ENCODE data around the gene PLA2G6. TPM values are rescaled to one million over a fixed set of nuclear protein-coding genes. Genes with fewer than 3 reads are reported as not detected.

PLA2G6 gene
- total and polyA plus RNA-seq, 9 of the 15 experiments (the other 6 are each of a cell fraction or from before 2014, with no cell fraction given): 0.11 to 12.2 (median 9.7) TPM

- TF ChIP-seq E4F1 (CRISPR knock-in tag; IDR thresholded peaks at IDR 0.05; ENCODE audit: borderline replicate concordance) (no peak), NUFIP1 (IDR thresholded peaks at IDR 0.05; ENCODE audit: partially characterized antibody) (no peak)
Observed at GRCh38 chr22:38190581-38190980, 9.0 kb upstream of the PLA2G6 start (continued).

GRCh38 chr22:38189104-38189503 lies 7.5 kb upstream of the PLA2G6 start:
- intact Hi-C loops (cut with micrococcal nuclease) (no loop called here), in situ Hi-C loops (cut with MboI) (no loop called here)
- ChIA-PET POLR2A (interaction anchor here (1.3 kb wide), 1 partner anchor 8 kb away, joined by 3 read pairs; no protein-coding TSS in a partner anchor), CTCF (ENCODE audit: low intra/inter-chr PET ratio) (no interaction called here)
- H3K36me3 ChIP-seq (ENCODE audit: control insufficient read depth, insufficient read depth, low read length): no peaks in the 10 kb centered on the region
- no peak overlapping the region for H3K4me2 ChIP-seq (ENCODE audit: insufficient read depth, low read length)
- DNase-seq (ENCODE audit: extremely low read depth in 1 of 4, low spot score in 3 of 4): no peak
- no peaks in the 10 kb centered on the region for H3K79me2 ChIP-seq (ENCODE audit: control insufficient read depth, insufficient read depth, low read length)
- no peak for FAIRE-seq
- H2AFZ ChIP-seq (ENCODE audit: low read depth, low read length): no peak overlapping the region
- no peak overlapping the region for H3K9ac ChIP-seq (ENCODE audit: insufficient read depth in 1 of 2, low read depth in 2 of 2, low read length in 2 of 2)
- WGBS (ENCODE audit: insufficient coverage, low coverage, missing lambda C conversion rate): 20% methylated on average over 1 of the region's 3 CpGs
- no peak overlapping the region for H3K27ac ChIP-seq (ENCODE audit: extremely low read depth, low read depth, low read length)
- no peaks in the 10 kb centered on the region for H4K20me1 ChIP-seq (replicated peaks; ENCODE audit: control insufficient read depth, insufficient read depth, low read length)
- H3K9me3 ChIP-seq (replicated peaks; ENCODE audit: control insufficient read depth, insufficient read depth, low read depth, low read length): no peaks in the 10 kb centered on the region
- H3K4me3 ChIP-seq: no peak overlapping the region
- peaks cover 8 to 14% of the 10 kb centered on the region in 2 experiments; a peak in 3 of 5 replicates for H3K4me1 ChIP-seq (replicated peaks in 1 of 2; ENCODE audit: control insufficient read depth in 2 of 2, insufficient read depth in 2 of 2, low read length in 2 of 2)
- BruUV-seq (replicated peaks): no TSS peak
- no peaks in the 10 kb centered on the region for H3K27me3 ChIP-seq (ENCODE audit: control insufficient read depth in 2 of 2, insufficient read depth in 2 of 2, low read length in 2 of 2)
- H3K9me1 ChIP-seq (ENCODE audit: control insufficient read depth, insufficient read depth, low read length): no peaks in the 10 kb centered on the region
- ATAC-seq: no peak
- no peak for TF ChIP-seq MAFG (tag; conservative IDR thresholded peaks at IDR 0.05)
- no peak for TF ChIP-seq ZNF197 (CRISPR knock-in tag; IDR thresholded peaks at IDR 0.05; ENCODE audit: low read depth)
- no peak for TF ChIP-seq FOXA1 (IDR thresholded peaks at IDR 0.05; ENCODE audit: borderline replicate concordance)
- no peak for TF ChIP-seq ZNF347 (CRISPR knock-in tag; IDR thresholded peaks at IDR 0.05; ENCODE audit: low read depth)
- TF ChIP-seq SRSF1 (IDR thresholded peaks at IDR 0.05; ENCODE audit: low read depth, low read length): no peak
- no peak for TF ChIP-seq TCF7L2 (IDR thresholded peaks at IDR 0.05; ENCODE audit: low read depth, low read length)
- no peak for TF ChIP-seq ZNF507 (tag; conservative IDR thresholded peaks at IDR 0.05)
- no peak for TF ChIP-seq ATF7 (IDR thresholded peaks at IDR 0.05)
- no peak for TF ChIP-seq MCM2 (IDR thresholded peaks at IDR 0.05; ENCODE audit: low read depth)
- no peak for TF ChIP-seq POLR3G (IDR thresholded peaks at IDR 0.05; ENCODE audit: extremely low read depth, insufficient read length, insufficient replicate concordance)
- TF ChIP-seq PBX2 (CRISPR knock-in tag; IDR thresholded peaks at IDR 0.05; ENCODE audit: low read depth): no peak
- no peak for TF ChIP-seq PBX2 (tag; conservative IDR thresholded peaks at IDR 0.05; ENCODE audit: low read depth)

All from K562 (cell line).